Central memory CD8-positive, alpha-beta T cell (primary cell): ENCODE results near the gene PTPRC.
A peak's percentile ranks its signal among the peaks of the same experiment; 100 is the strongest.

Experiments used
- ATAC-seq: fragments of 150-1000 bp; cut with Tn5 transposase; replicated peaks from 2 replicates; pipeline ENCODE4 v1.10.0; 2022; ENCODE audit warnings: mild to moderate bottlenecking, moderate FRiP score, moderate number of reproducible peaks; ENCODE audit not compliant: poor library complexity, severe bottlenecking; ENCODE audit errors: extremely low read depth
- DNase-seq, 2 donors: peaks; one replicate each; pipeline ENCODE4 v3.0.0; 2021; ENCODE audit warnings: low spot score in 2 of 2
- H3K27ac Mint-ChIP-seq: one replicate; pipeline ENCODE4 v1.8.0; 2022; ENCODE audit warnings: low read depth, mild to moderate bottlenecking, moderate library complexity, mixed read lengths
- H3K27me3 Mint-ChIP-seq: one replicate; pipeline ENCODE4 v1.8.0; 2022; ENCODE audit warnings: mixed read lengths
- H3K36me3 Mint-ChIP-seq: one replicate; pipeline ENCODE4 v1.8.0; 2022; ENCODE audit warnings: mild to moderate bottlenecking, moderate library complexity, mixed read lengths; ENCODE audit not compliant: insufficient read depth
- H3K4me1 Mint-ChIP-seq: one replicate; pipeline ENCODE4 v1.8.0; 2022; ENCODE audit warnings: mixed read lengths
- H3K4me3 Mint-ChIP-seq: one replicate; pipeline ENCODE4 v1.8.0; 2022; ENCODE audit warnings: mild to moderate bottlenecking, moderate library complexity, mixed read lengths
- H3K9me3 Mint-ChIP-seq: one replicate; pipeline ENCODE4 v1.8.0; 2022; ENCODE audit warnings: mixed read lengths

PTPRC gene

GRCh38 chr1:198741744-198742143 is 102.9 kb downstream of the PTPRC start:
- no peak overlapping the region for H3K27ac Mint-ChIP-seq
- H3K27me3 Mint-ChIP-seq = no peaks in the 10 kb centered on the region
- peaks cover 40% of the 10 kb centered on the region for H3K4me1 Mint-ChIP-seq
- ATAC-seq = no peak
- no peak for DNase-seq
- no peaks in the 10 kb centered on the region for H3K9me3 Mint-ChIP-seq
- H3K4me3 Mint-ChIP-seq = no peak overlapping the region
- H3K36me3 Mint-ChIP-seq = peaks cover 60% of the 10 kb centered on the region

DNA sequence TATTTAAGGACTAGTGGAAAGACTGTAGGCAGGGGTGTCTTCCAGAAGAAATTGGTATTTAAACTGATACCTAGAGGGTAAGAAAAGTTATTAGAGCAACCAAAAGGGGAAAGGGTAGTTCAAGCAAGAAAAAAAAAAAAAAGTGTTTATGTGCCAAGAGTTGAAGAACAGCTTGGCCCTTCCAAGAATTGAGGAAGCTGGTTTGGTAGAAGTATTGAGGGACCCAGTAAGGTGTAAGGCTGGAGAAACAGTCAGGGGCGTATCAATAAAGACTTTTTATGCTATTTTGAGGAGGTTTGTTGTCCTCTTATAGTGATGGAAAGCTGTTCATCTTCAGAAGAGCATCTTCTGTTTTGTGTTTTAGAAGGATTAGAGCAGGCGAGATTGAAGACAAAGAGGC is 108.3 kb downstream of the PTPRC start:
- Mint-ChIP-seq H3K4me1 (peaks cover 25% of the 10 kb centered on the region), H3K27ac (no peak overlapping the region)

DNA sequence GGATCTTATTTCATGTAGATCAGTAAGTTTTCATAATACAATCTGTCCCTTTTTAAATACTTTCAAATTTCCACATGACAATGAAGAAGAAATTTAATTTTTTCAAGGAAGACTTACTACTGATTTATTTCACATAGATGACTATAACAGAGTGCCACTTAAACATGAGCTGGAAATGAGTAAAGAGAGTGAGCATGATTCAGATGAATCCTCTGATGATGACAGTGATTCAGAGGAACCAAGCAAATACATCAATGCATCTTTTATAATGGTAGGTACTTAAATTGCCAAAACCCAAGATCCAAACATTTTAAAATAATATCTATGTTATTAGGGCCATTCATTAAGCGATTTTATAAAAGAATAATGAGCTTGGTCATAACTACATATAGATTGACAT is 110.4 kb downstream of the PTPRC start:
- DNase-seq (no peak), ATAC-seq (no peak)
- no peaks in the 10 kb centered on the region for H3K27me3 Mint-ChIP-seq
- no peaks in the 10 kb centered on the region for H3K9me3 Mint-ChIP-seq
- no peak overlapping the region for H3K4me3 Mint-ChIP-seq
- peaks cover 18% of the 10 kb centered on the region for H3K4me1 Mint-ChIP-seq
- H3K27ac Mint-ChIP-seq = no peak overlapping the region
- peaks cover 45% of the 10 kb centered on the region for H3K36me3 Mint-ChIP-seq

More for the DNA sequence above, 108.3 kb downstream of the PTPRC start:
- H3K9me3 Mint-ChIP-seq = no peaks in the 10 kb centered on the region
- H3K4me3 Mint-ChIP-seq = no peak overlapping the region
- DNase-seq (no peak), ATAC-seq (no peak)
- H3K27me3 Mint-ChIP-seq = no peaks in the 10 kb centered on the region
- H3K36me3 Mint-ChIP-seq = peaks cover 39% of the 10 kb centered on the region

GRCh38 chr1:198750081-198750480 is 111.2 kb downstream of the PTPRC start:
- Mint-ChIP-seq H3K4me1 (peaks cover 18% of the 10 kb centered on the region), H3K27ac (peak overlapping the region; percentile 24), H3K9me3 (no peaks in the 10 kb centered on the region), H3K27me3 (no peaks in the 10 kb centered on the region), H3K4me3 (no peak overlapping the region), H3K36me3 (peaks cover 53% of the 10 kb centered on the region)
- ATAC-seq (no peak), DNase-seq (no peak)

DNA sequence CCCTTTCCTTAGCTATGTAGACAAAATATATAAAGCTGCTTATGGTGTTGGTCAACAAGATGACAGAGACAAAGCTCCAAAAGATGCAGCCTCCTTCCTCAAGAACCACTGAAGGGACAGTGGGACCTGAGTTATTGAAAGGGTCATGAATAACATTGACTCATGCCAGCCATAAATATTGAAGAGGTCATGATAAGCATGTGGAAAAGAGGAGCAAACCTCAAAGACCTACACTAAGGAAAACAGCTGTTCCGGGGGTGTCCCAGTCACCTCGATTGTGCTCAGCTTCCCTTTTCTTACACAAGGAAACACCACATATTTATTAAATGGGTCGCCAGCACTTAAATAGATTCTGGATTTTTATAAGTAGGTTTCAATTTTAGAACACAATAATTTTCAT is 112.9 kb downstream of the PTPRC start:
- no peak for ATAC-seq
- Mint-ChIP-seq H3K9me3 (no peaks in the 10 kb centered on the region), H3K27me3 (no peaks in the 10 kb centered on the region), H3K4me1 (peaks cover 18% of the 10 kb centered on the region), H3K4me3 (no peak overlapping the region), H3K36me3 (peaks cover 66% of the 10 kb centered on the region), H3K27ac (peak overlapping the region; percentile 24)
- no peak for DNase-seq

- DNase-seq (no peak), ATAC-seq (no peak)
- Mint-ChIP-seq H3K27ac (peak overlapping the region; percentile 84), H3K36me3 (peaks cover 69% of the 10 kb centered on the region), H3K4me1 (peaks cover 18% of the 10 kb centered on the region), H3K4me3 (no peak overlapping the region), H3K9me3 (no peaks in the 10 kb centered on the region), H3K27me3 (no peaks in the 10 kb centered on the region)
These were observed 115.8 kb downstream of the PTPRC start for GRCh38 chr1:198754670-198755069.

GRCh38 chr1:198755715-198756114 is 116.9 kb downstream of the PTPRC start:
- H3K27ac Mint-ChIP-seq = no peak overlapping the region
- peaks cover 66% of the 10 kb centered on the region for H3K36me3 Mint-ChIP-seq
- DNase-seq = no peak
- H3K4me1 Mint-ChIP-seq = peaks cover 17% of the 10 kb centered on the region
- no peaks in the 10 kb centered on the region for H3K9me3 Mint-ChIP-seq
- no peaks in the 10 kb centered on the region for H3K27me3 Mint-ChIP-seq
- H3K4me3 Mint-ChIP-seq = no peak overlapping the region
- ATAC-seq = no peak

- Mint-ChIP-seq H3K4me3 (no peak overlapping the region), H3K9me3 (no peaks in the 10 kb centered on the region), H3K27me3 (no peaks in the 10 kb centered on the region), H3K4me1 (peaks cover 17% of the 10 kb centered on the region), H3K27ac (no peak overlapping the region), H3K36me3 (peaks cover 62% of the 10 kb centered on the region)
- DNase-seq = no peak
- no peak for ATAC-seq
These were observed 117.6 kb downstream of the PTPRC start for GRCh38 chr1:198756470-198756869.

- Mint-ChIP-seq H3K27me3 (no peaks in the 10 kb centered on the region), H3K27ac (peak overlapping the region; percentile 71), H3K36me3 (peaks cover 16% of the 10 kb centered on the region), H3K9me3 (no peaks in the 10 kb centered on the region), H3K4me3 (no peak overlapping the region), H3K4me1 (peaks cover 29% of the 10 kb centered on the region)
- ATAC-seq (peak; percentile 59), DNase-seq (no peak)
These were observed 123.2 kb downstream of the PTPRC start for GRCh38 chr1:198761859-198762616.

DNA sequence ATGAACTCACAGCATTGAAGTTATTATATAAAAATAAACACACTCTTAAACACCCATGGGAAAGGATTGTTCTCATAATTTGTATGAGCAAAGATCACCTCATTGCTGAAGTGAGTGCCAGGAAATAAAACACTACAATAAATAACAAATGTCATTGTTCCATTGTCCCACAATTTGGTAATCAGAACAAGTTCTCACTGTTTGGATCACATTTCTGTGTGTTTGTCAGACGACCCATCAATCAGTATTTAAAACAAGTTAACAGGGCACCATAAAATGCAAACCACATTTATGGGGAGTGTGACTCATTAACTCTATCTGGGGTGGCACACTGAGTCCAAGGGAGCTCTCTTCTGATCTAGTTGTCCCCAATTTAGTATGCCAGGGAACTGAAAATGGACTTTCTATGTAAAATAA is 124.5 kb downstream of the PTPRC start:
- Mint-ChIP-seq H3K27ac (no peak overlapping the region), H3K4me3 (no peak overlapping the region), H3K4me1 (peaks cover 29% of the 10 kb centered on the region), H3K27me3 (no peaks in the 10 kb centered on the region), H3K9me3 (no peaks in the 10 kb centered on the region), H3K36me3 (peaks cover 13% of the 10 kb centered on the region)
- DNase-seq (no peak), ATAC-seq (no peak)

DNA sequence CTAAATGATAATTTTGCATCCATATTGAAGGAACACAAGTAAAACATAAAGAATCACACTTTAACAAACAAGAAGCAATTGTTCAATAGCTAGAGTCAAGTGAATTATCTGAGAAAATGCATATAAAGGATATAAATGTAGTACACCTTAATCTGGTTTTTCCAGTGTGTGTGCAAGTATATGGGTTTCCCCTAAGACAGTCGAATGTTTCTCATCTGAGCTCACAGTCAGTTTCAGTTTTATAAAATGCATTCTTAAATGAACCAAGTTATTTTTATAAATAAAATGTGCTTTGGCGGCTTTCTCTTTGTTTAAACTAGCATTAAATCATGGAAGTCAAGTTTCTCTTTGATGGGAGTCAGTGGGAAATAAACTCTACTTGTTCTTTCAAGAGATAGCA is 125.9 kb downstream of the PTPRC start:
- no peak for ATAC-seq
- Mint-ChIP-seq H3K27me3 (no peaks in the 10 kb centered on the region), H3K4me1 (peaks cover 29% of the 10 kb centered on the region), H3K9me3 (no peaks in the 10 kb centered on the region), H3K36me3 (peaks cover 5% of the 10 kb centered on the region), H3K4me3 (no peak overlapping the region), H3K27ac (no peak overlapping the region)
- DNase-seq = no peak

- peaks cover 29% of the 10 kb centered on the region for H3K4me1 Mint-ChIP-seq
- H3K27me3 Mint-ChIP-seq = no peaks in the 10 kb centered on the region
- no peak overlapping the region for H3K4me3 Mint-ChIP-seq
- no peak overlapping the region for H3K27ac Mint-ChIP-seq
- no peak for DNase-seq
- H3K36me3 Mint-ChIP-seq = peaks cover 3% of the 10 kb centered on the region
- no peaks in the 10 kb centered on the region for H3K9me3 Mint-ChIP-seq
- ATAC-seq = no peak
These were observed 126.6 kb downstream of the PTPRC start for GRCh38 chr1:198765416-198765815.

- H3K36me3 Mint-ChIP-seq = no peaks in the 10 kb centered on the region
- H3K4me1 Mint-ChIP-seq = no peaks in the 10 kb centered on the region
- H3K27me3 Mint-ChIP-seq = no peaks in the 10 kb centered on the region
- no peak for ATAC-seq
- H3K4me3 Mint-ChIP-seq = no peak overlapping the region
- H3K27ac Mint-ChIP-seq = no peak overlapping the region
- H3K9me3 Mint-ChIP-seq = no peaks in the 10 kb centered on the region
- DNase-seq = no peak
These were observed 132.8 kb downstream of the PTPRC start for GRCh38 chr1:198771563-198772153.
